Astrocyte (in vitro differentiated cells and primary cell): ENCODE results near the gene OXCT1. TPM values are rescaled to one million over a fixed set of nuclear protein-coding genes. Genes with fewer than 3 reads are reported as not detected.
"Not testable (repeated sequence)": the region's sequence is repeated elsewhere in the genome, so short reads cannot be mapped to it uniquely, and the experiment has no call there.

ENCODE experiments used
- DNase-seq: peaks from one replicate; pipeline ENCODE4 v3.0.0-alpha.2; 2010; ENCODE audit warnings: low read depth
- FAIRE-seq: peaks from 2 replicates; lab custom pipeline; 2011; peaks lifted over from hg19 to GRCh38; lab: Jason Lieb, UNC
- H2AFZ ChIP-seq: 2 replicates; pipeline ENCODE4 v1.6.0; 2012; ENCODE audit warnings: low read depth, low read length, inconsistent platforms
- H3K27ac ChIP-seq: 2 replicates; pipeline ENCODE4 v1.5.1; 2011; ENCODE audit warnings: low read depth, low read length, inconsistent platforms
- H3K27me3 ChIP-seq: 2 replicates; pipeline ENCODE4 v1.6.0; 2011; ENCODE audit warnings: low read length, inconsistent platforms; ENCODE audit not compliant: insufficient read depth
- H3K36me3 ChIP-seq: 2 replicates; pipeline ENCODE4 v1.5.1; 2011; ENCODE audit warnings: low read length, inconsistent platforms; ENCODE audit not compliant: insufficient read depth
- H3K4me1 ChIP-seq: 2 replicates; pipeline ENCODE4 v1.5.1; 2011; ENCODE audit warnings: low read length, inconsistent platforms; ENCODE audit not compliant: insufficient read depth
- H3K4me2 ChIP-seq: 2 replicates; pipeline ENCODE4 v1.6.0; 2012; ENCODE audit warnings: low read length, inconsistent platforms
- H3K4me3 ChIP-seq: 2 replicates; pipeline ENCODE4 v1.5.1; 2011; ENCODE audit warnings: low read depth, mild to moderate bottlenecking, low read length, inconsistent platforms; ENCODE audit not compliant: insufficient read depth
- H3K79me2 ChIP-seq: 2 replicates; pipeline ENCODE4 v1.6.0; 2012; ENCODE audit warnings: mild to moderate bottlenecking, low read length, inconsistent platforms; ENCODE audit not compliant: insufficient read depth
- H3K9ac ChIP-seq: 2 replicates; pipeline ENCODE4 v1.6.0; 2012; ENCODE audit warnings: mild to moderate bottlenecking, low read length, inconsistent platforms
- H3K9me3 ChIP-seq: 2 replicates; pipeline ENCODE4 v1.5.1; 2012; ENCODE audit warnings: low read depth, mild to moderate bottlenecking, low read length, inconsistent platforms; ENCODE audit not compliant: insufficient read depth
- H4K20me1 ChIP-seq: 2 replicates; pipeline ENCODE4 v1.6.0; 2012; ENCODE audit warnings: low read length, inconsistent platforms; ENCODE audit not compliant: insufficient read depth
- H3K27ac Mint-ChIP-seq: one replicate; pipeline ENCODE4 v1.8.0; 2021; ENCODE audit warnings: mild to moderate bottlenecking, mixed read lengths; ENCODE audit not compliant: unreplicated experiment
- H3K27me3 Mint-ChIP-seq: one replicate; pipeline ENCODE4 v1.8.0; 2021; ENCODE audit warnings: low read depth, mixed read lengths; ENCODE audit not compliant: unreplicated experiment
- H3K36me3 Mint-ChIP-seq: one replicate; pipeline ENCODE4 v1.8.0; 2021; ENCODE audit warnings: low read depth, mixed read lengths; ENCODE audit not compliant: unreplicated experiment
- H3K4me1 Mint-ChIP-seq: one replicate; pipeline ENCODE4 v1.8.0; 2021; ENCODE audit warnings: low read depth, mixed read lengths; ENCODE audit not compliant: unreplicated experiment
- H3K4me3 Mint-ChIP-seq: one replicate; pipeline ENCODE4 v1.8.0; 2021; ENCODE audit warnings: mild to moderate bottlenecking, moderate library complexity, mixed read lengths; ENCODE audit not compliant: unreplicated experiment
- H3K9me3 Mint-ChIP-seq: one replicate; pipeline ENCODE4 v1.8.0; 2021; ENCODE audit warnings: mild to moderate bottlenecking, mixed read lengths; ENCODE audit not compliant: unreplicated experiment
- CTCF ChIP-seq: IDR thresholded peaks from 2 replicates; pipeline ENCODE4 v1.5.1; 2011; ENCODE audit warnings: low read depth, mild to moderate bottlenecking, inconsistent platforms, low read length, moderate library complexity; ENCODE audit not compliant: insufficient read depth
- EZH2 ChIP-seq: IDR thresholded peaks from 2 replicates; pipeline ENCODE4 v1.6.1; 2012; ENCODE audit warnings: mild to moderate bottlenecking, low read length, inconsistent platforms; ENCODE audit not compliant: insufficient read depth
- total RNA-seq: library from RNA; stranded (reverse); gene quantifications from 2 replicates; pipeline ENCODE4 v1.2.1, GENCODE V29; 2021

Gene OXCT1
- total RNA-seq, 1 donor from 2014 or later: 24.9 TPM

- H3K4me3 ChIP-seq: no peak overlapping the region
- Mint-ChIP-seq H3K27me3 (no peaks in the 10 kb centered on the region), H3K4me3 (no peak overlapping the region), H3K9me3 (no peaks in the 10 kb centered on the region), H3K4me1 (peaks cover 13% of the 10 kb centered on the region), H3K27ac (no peak overlapping the region), H3K36me3 (no peaks in the 10 kb centered on the region)
- H3K9me3 ChIP-seq: no peaks in the 10 kb centered on the region
- TF ChIP-seq EZH2 (no peak), CTCF (no peak)
- H4K20me1 ChIP-seq: no peaks in the 10 kb centered on the region
- H3K4me1 ChIP-seq: no peaks in the 10 kb centered on the region
- H3K79me2 ChIP-seq: no peaks in the 10 kb centered on the region
- H3K27ac ChIP-seq: no peak overlapping the region
- FAIRE-seq (no peak), DNase-seq (no peak)
- no peaks in the 10 kb centered on the region for H3K27me3 ChIP-seq
- no peak overlapping the region for H3K4me2 ChIP-seq
- H2AFZ ChIP-seq: no peak overlapping the region
- no peaks in the 10 kb centered on the region for H3K36me3 ChIP-seq
- H3K9ac ChIP-seq: no peak overlapping the region
Observed at GRCh38 chr5:41815663-41816229, 54.5 kb downstream of the OXCT1 start.

- no peak overlapping the region for H3K27ac ChIP-seq
- H3K9me3 ChIP-seq: no peaks in the 10 kb centered on the region
- Mint-ChIP-seq H3K27me3 (no peaks in the 10 kb centered on the region), H3K27ac (no peak overlapping the region), H3K36me3 (no peaks in the 10 kb centered on the region), H3K9me3 (no peaks in the 10 kb centered on the region), H3K4me1 (peaks cover 16% of the 10 kb centered on the region), H3K4me3 (no peak overlapping the region)
- no peaks in the 10 kb centered on the region for H3K4me1 ChIP-seq
- no peak overlapping the region for H3K4me3 ChIP-seq
- no peak for TF ChIP-seq EZH2
- TF ChIP-seq CTCF: no peak
- no peak for FAIRE-seq
- no peaks in the 10 kb centered on the region for H4K20me1 ChIP-seq
- H3K27me3 ChIP-seq: no peaks in the 10 kb centered on the region
- H3K36me3 ChIP-seq: no peaks in the 10 kb centered on the region
- no peak overlapping the region for H3K4me2 ChIP-seq
- no peaks in the 10 kb centered on the region for H3K79me2 ChIP-seq
- DNase-seq: no peak
- no peak overlapping the region for H3K9ac ChIP-seq
- no peak overlapping the region for H2AFZ ChIP-seq
Observed at GRCh38 chr5:41815261-41815660, 55.0 kb downstream of the OXCT1 start.

DNA sequence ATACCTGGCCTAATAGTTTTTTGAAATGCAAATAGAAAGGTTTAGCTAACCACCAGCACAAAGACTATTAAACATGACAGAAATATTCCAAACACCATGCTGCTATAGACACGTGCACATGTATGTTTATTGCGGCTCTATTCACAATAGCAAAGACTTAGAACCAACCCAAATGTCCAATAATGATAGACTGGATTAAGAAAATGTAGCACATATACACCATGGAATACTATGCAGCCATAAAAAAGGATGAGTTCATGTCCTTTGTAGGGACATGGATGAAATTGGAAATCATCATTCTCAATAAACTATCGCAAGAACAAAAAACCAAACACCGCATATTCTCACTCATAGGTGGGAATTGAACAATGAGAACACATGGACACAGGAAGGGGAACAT is 55.9 kb downstream of the OXCT1 start:
- FAIRE-seq, H3K27ac Mint-ChIP-seq: not testable (repeated sequence)
- H3K4me1 Mint-ChIP-seq: peaks cover 16% of the 10 kb centered on the region

More for the DNA sequence above, 55.9 kb downstream of the OXCT1 start:
- H3K27me3 ChIP-seq, H3K4me3 ChIP-seq, H3K4me2 ChIP-seq, DNase-seq, H3K27ac ChIP-seq, H3K4me1 ChIP-seq, H3K36me3 ChIP-seq, H3K9me3 ChIP-seq, H4K20me1 ChIP-seq, H3K9me3 Mint-ChIP-seq, H3K9ac ChIP-seq, H3K79me2 ChIP-seq, H3K27me3 Mint-ChIP-seq, H3K4me3 Mint-ChIP-seq, H2AFZ ChIP-seq, H3K36me3 Mint-ChIP-seq: not testable (repeated sequence)
